SK-N-SH (cell line): ENCODE data around the gene IGF1R. TPM values are rescaled to one million over a fixed set of nuclear protein-coding genes. Genes with fewer than 3 reads are reported as not detected.
A peak's percentile ranks its signal among the peaks of the same experiment; 100 is the strongest.

Experiments
- CTCF ChIA-PET: fragments of 300-600, 350-600 bp; formaldehyde crosslinking; extraction: SDS; loops from one replicate; lab custom pipeline; 2021; lab: Yijun Ruan, JAX
- POLR2A ChIA-PET: fragments of 350-600 bp; sonication (Branson Sonifier 250); formaldehyde crosslinking; extraction: SDS; loops from one replicate; lab custom pipeline; 2020; ENCODE audit warnings: antibody characterized with exemption, inconsistent platforms; lab: Yijun Ruan, JAX
- DNase-seq: peaks from one replicate; pipeline ENCODE4 v3.0.0; 2012
- H2AFZ ChIP-seq: fragments of 200-600 bp; sonication (generic); 2 replicates; pipeline ENCODE4 v1.8.1; 2016; ENCODE audit warnings: antibody characterized with exemption, mild to moderate bottlenecking, low read depth
- H3F3A ChIP-seq: fragments of 200-600 bp; sonication (generic); replicated peaks from 2 replicates; pipeline ENCODE3; 2016; ENCODE audit warnings: antibody characterized with exemption, mild to moderate bottlenecking; ENCODE audit not compliant: insufficient read depth
- H3K27ac ChIP-seq, 2 experiments: fragments of 200-500 bp in 1 of 2; fragments of 200-600 bp in 1 of 2; sonication (Bioruptor generic) in 1 of 2; sonication (generic), shearing (Covaris generic) in 1 of 2; 2 replicates each; pipeline versions ENCODE4 v1.5.1 to v1.6.1; 2014 to 2016; ENCODE audit warnings: low read depth in 2 of 2, inconsistent platforms in 1 of 2, low read length in 1 of 2, mild to moderate bottlenecking in 1 of 2, mixed read lengths in 1 of 2
- H3K27me3 ChIP-seq: fragments of 200-600 bp; sonication (generic), shearing (Covaris generic); 2 replicates; pipeline ENCODE4 v1.6.1; 2016; ENCODE audit warnings: mixed run types; ENCODE audit not compliant: insufficient read depth
- H3K36me3 ChIP-seq, 2 experiments: fragments of 200-500 bp in 1 of 2; fragments of 200-600 bp in 1 of 2; sonication (Bioruptor generic) in 1 of 2; sonication (generic) in 1 of 2; replicated peaks in 1 of 2; 2 replicates each; pipeline versions ENCODE3 to v1.5.1; 2014 to 2016; ENCODE audit warnings: low read length in 1 of 2, mild to moderate bottlenecking in 1 of 2; ENCODE audit not compliant: insufficient read depth in 2 of 2, control insufficient read depth in 1 of 2
- H3K4me1 ChIP-seq, 2 experiments: fragments of 200-500 bp in 1 of 2; fragments of 200-600 bp in 1 of 2; sonication (Bioruptor generic) in 1 of 2; sonication (generic), shearing (Covaris generic) in 1 of 2; 2 replicates each; pipeline versions ENCODE4 v1.5.1 to v1.6.1; 2014 to 2016; ENCODE audit warnings: low read depth in 1 of 2, low read length in 1 of 2, mixed run types in 1 of 2; ENCODE audit not compliant: insufficient read depth in 2 of 2, control insufficient read depth in 1 of 2
- H3K4me2 ChIP-seq: fragments of 200-600 bp; sonication (generic), shearing (Covaris generic); 2 replicates; pipeline ENCODE4 v1.6.1; 2017; ENCODE audit warnings: mixed run types
- H3K4me3 ChIP-seq, 2 experiments: fragments of 200-500 bp in 1 of 2; fragments of 200-600 bp in 1 of 2; sonication (Bioruptor generic) in 1 of 2; sonication (generic), shearing (Covaris generic) in 1 of 2; 2 replicates each; pipeline versions ENCODE4 v1.5.1 to v1.8.1; 2014 to 2016; ENCODE audit warnings: low read depth in 2 of 2, inconsistent platforms in 1 of 2, low read length in 1 of 2, mild to moderate bottlenecking in 1 of 2, mixed read lengths in 1 of 2, moderate library complexity in 1 of 2
- H3K79me2 ChIP-seq: fragments of 200-600 bp; sonication (generic); 2 replicates; pipeline ENCODE4 v1.8.1; 2017; ENCODE audit warnings: mild to moderate bottlenecking; ENCODE audit not compliant: insufficient read depth
- H3K9ac ChIP-seq: fragments of 200-600 bp; sonication (generic); 2 replicates; pipeline ENCODE4 v1.6.1; 2017; ENCODE audit warnings: mixed run types
- H3K9me2 ChIP-seq: fragments of 200-600 bp; sonication (generic); 2 replicates; pipeline ENCODE4 v1.6.1; 2017; ENCODE audit warnings: mixed run types
- H3K9me3 ChIP-seq: fragments of 200-600 bp; sonication (generic); 2 replicates; pipeline ENCODE4 v1.6.1; 2017; ENCODE audit warnings: mixed run types, mild to moderate bottlenecking, moderate library complexity
- H4K20me1 ChIP-seq: fragments of 200-600 bp; sonication (generic); 2 replicates; pipeline ENCODE4 v1.6.1; 2017; ENCODE audit warnings: mild to moderate bottlenecking, mixed run types; ENCODE audit not compliant: insufficient read depth
- EP300 ChIP-seq, 2 experiments: IDR thresholded peaks; 2 replicates each; pipeline versions ENCODE4 v1.4.0 to v1.6.1; 2012; ENCODE audit warnings: borderline replicate concordance in 1 of 2, low read depth in 1 of 2, low read length in 1 of 2
- POLR2AphosphoS5 ChIP-seq: IDR thresholded peaks from 2 replicates; pipeline ENCODE4 v1.6.1; 2012; ENCODE audit warnings: low read depth, low read length
- RAD21 ChIP-seq: IDR thresholded peaks from 2 replicates; pipeline ENCODE4 v1.6.1; 2012; ENCODE audit warnings: mild to moderate bottlenecking, low read length
- REST ChIP-seq: IDR thresholded peaks from 2 replicates; pipeline ENCODE4 v1.6.1; 2012; ENCODE audit warnings: mild to moderate bottlenecking, low read depth, low read length, moderate library complexity
- SIN3A ChIP-seq: IDR thresholded peaks from 2 replicates; pipeline ENCODE4 v1.6.1; 2012; ENCODE audit warnings: low read depth, mild to moderate bottlenecking, low read length, moderate library complexity, borderline replicate concordance
- USF1 ChIP-seq: IDR thresholded peaks from 2 replicates; pipeline ENCODE4 v1.4.0; 2012; ENCODE audit warnings: low read depth, borderline replicate concordance
- WGBS: methylation state at CpG from one replicate; pipeline ENCODE4 v1.1.6; 2017; ENCODE audit warnings: low lambda C conversion rate; 5-methylcytosine and 5-hydroxymethylcytosine counted together
- polyA plus RNA-seq, 3 experiments: library from polyadenylated mRNA; depleted of rRNA; stranded (reverse); fragments of >200 nt; gene quantifications; 2 replicates each; pipeline ENCODE4 v1.2.3, GENCODE V29; 2012

Gene IGF1R
- polyA plus RNA-seq, 1 of the 3 experiments (the other 2 are of a cell fraction), result 9.5 TPM

GRCh38 chr15:98874370-98874769 lies 226.0 kb downstream of the IGF1R start:
- Histone ChIP-seq H3K9me2 (no peaks in the 10 kb centered on the region), H2AFZ (no peak overlapping the region), H3K4me2 (peak overlapping the region; percentile 22; the same call in 1 of the 2 replicates), H3K36me3 (no peaks in the 10 kb centered on the region), H3K9ac (no peak overlapping the region), H3K27me3 (no peaks in the 10 kb centered on the region), H4K20me1 (no peaks in the 10 kb centered on the region), H3K27ac (peak overlapping the region in 1 of 2 experiments; percentile 50; a peak in 2 of 4 replicates), H3K4me1 (peaks cover 14 to 52% of the 10 kb centered on the region in 2 experiments), H3K4me3 (no peak overlapping the region), H3K79me2 (peaks cover 57% of the 10 kb centered on the region), H3K9me3 (no peaks in the 10 kb centered on the region), H3F3A (peaks cover 4% of the 10 kb centered on the region)
- no peak for DNase-seq
- no peak for TF ChIP-seq SIN3A
- no peak for TF ChIP-seq USF1
- no peak for TF ChIP-seq POLR2AphosphoS5
- TF ChIP-seq RAD21, result no peak
- POLR2A ChIA-PET, result no interaction called here
- 63% methylated on average over 5 of the region's 7 CpGs for WGBS
- CTCF ChIA-PET, result interaction anchor here (1.1 kb wide), 1 partner anchor 24 kb away, joined by 5 read pairs; no protein-coding TSS in a partner anchor

- DNase-seq, result no peak
- Histone ChIP-seq H3K36me3 (no peaks in the 10 kb centered on the region), H4K20me1 (no peaks in the 10 kb centered on the region), H3K79me2 (peaks cover 57% of the 10 kb centered on the region), H3K4me2 (no peak overlapping the region), H3K4me3 (no peak overlapping the region), H3K9ac (no peak overlapping the region), H2AFZ (no peak overlapping the region), H3K9me3 (no peaks in the 10 kb centered on the region), H3K9me2 (no peaks in the 10 kb centered on the region), H3K27ac (no peak overlapping the region; a peak in 1 of 4 replicates), H3F3A (peaks cover 6% of the 10 kb centered on the region), H3K4me1 (peaks cover 14 to 52% of the 10 kb centered on the region in 2 experiments), H3K27me3 (no peaks in the 10 kb centered on the region)
- no peak for TF ChIP-seq EP300 (IDR thresholded peaks at IDR 0.05; ENCODE audit: borderline replicate concordance in 1 of 2, low read depth in 1 of 2, low read length in 1 of 2)
- no peak for TF ChIP-seq REST
- no peak for TF ChIP-seq POLR2AphosphoS5
- TF ChIP-seq RAD21, result no peak
- 85% methylated on average over 8 of the region's 8 CpGs for WGBS
- ChIA-PET CTCF (interaction anchor here (1.1 to 1.4 kb wide), 2 partner anchors 24 to 30 kb away, joined by 4 to 5 read pairs; no protein-coding TSS in a partner anchor), POLR2A (no interaction called here)
Observed at GRCh38 chr15:98874773-98875172, 226.4 kb downstream of the IGF1R start.
